UCSD-AML1 (cell line): Measurements from ENCODE around the gene CTTNBP2.
A peak's percentile ranks its signal among the peaks of the same experiment; 100 is the strongest.

Experiments
- DNase-seq: peaks from one replicate; lab custom pipeline; 2025; ENCODE audit not compliant: unreplicated experiment; lab: John Stamatoyannopoulos, UW

Gene CTTNBP2

GRCh38 chr7:117793521-117793920, 79.7 kb downstream of the CTTNBP2 start:
- no peak for DNase-seq

GRCh38 chr7:117791877-117792780, 81.1 kb downstream of the CTTNBP2 start:
- DNase-seq, result peak; percentile 63

- DNase-seq, result no peak
Observed at GRCh38 chr7:117790731-117791130, 82.5 kb downstream of the CTTNBP2 start.

- no peak for DNase-seq
Observed at GRCh38 chr7:117790251-117790650, 83.0 kb downstream of the CTTNBP2 start.

- no peak for DNase-seq
Observed at GRCh38 chr7:117785431-117785830, 87.8 kb downstream of the CTTNBP2 start.

DNA sequence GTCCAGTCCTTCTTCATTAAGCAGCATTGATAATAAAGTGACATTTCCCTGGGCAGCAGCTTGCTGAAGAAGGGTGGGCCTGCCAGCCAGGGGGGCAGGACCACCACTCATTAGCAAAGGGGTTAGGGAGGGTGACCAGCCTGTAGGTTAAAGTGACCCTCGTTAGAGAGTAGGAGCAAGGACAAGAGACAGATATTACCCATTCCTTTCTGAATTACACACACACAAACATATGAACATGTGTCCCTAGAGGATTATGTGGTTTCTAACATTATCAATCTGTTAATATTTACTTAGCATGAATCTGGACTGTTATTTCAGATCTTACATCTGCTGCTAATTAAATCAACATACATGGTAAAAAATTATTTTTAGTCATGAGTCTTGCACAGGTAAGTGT, 88.9 kb downstream of the CTTNBP2 start:
- no peak for DNase-seq

DNA sequence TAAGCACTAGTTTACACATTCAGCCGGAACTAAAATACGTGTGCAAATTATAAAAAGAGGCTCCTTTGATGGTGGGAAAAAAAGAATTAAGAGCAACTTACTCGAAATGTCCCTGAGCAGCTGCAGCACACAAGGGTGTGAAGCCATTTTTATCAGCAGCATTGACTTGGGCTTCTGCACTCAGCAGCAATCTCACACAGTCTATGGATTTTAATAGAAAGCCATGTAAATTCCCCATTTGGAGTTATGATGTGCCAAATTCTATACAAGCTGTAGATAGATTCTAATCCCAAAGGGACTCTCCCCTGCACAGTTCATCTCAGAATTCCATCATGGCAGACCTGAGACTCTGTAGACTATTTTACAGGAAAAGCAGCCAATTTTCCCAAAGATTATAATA, 90.5 kb downstream of the CTTNBP2 start:
- no peak for DNase-seq

GRCh38 chr7:117781707-117782106, 91.5 kb downstream of the CTTNBP2 start:
- no peak for DNase-seq

DNA sequence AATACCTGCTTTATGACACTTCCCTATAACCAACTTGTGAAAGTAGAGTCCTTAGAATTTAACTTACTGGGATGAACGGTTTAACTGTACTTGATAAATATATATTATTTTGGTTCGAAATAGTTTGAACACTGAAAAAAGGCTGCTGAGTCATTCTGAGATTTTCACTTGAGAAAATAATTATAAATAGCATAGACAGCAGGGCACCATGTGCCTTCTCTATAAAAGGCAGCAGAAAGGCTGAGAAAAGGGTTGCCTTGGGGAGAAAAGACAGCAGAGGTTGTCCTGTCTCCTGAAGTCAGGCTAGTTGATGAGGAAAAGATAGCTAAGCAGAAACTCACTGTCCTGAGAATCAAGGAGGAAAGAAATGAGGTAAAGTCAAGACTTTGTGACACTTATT, 92.4 kb downstream of the CTTNBP2 start:
- DNase-seq, result no peak

DNA sequence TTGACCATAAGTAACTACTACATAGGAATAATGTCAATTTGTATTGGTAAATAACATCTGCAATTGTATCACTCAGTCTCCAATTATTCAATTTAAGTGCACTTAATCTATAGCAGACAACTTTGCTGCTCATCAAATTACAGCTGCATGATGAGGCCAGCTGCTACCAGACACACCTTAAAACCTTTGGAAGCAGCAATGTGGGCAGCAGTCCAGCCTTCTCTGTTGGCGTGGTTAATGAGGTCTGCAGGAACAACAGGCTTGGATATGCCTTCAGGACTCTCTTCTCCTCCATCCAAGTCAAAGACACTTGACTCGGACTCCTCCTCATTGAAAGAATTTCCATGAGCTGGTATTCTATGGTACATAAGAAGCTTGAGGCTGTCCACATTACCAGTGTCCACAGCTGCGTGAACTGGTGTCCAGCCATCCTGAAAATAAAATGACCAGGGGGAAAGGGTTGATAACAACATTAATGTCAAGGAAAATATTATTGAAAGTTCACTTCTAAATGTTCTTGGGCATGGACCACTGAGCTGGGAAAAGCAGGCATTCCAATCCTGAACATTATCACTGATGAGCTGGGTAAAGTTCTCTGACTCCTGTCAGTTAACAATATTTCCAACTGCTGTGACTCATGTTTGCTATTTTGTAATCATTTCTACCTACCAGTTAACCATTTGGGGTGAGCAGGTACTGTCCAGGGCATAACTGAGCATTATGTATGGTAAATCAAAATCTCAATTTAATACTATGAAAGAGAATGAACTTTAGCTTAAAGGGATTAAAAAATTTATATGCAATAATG, 95.7 kb downstream of the CTTNBP2 start:
- no peak for DNase-seq

- no peak for DNase-seq
Observed at GRCh38 chr7:117776224-117776623, 97.0 kb downstream of the CTTNBP2 start.

- DNase-seq, result no peak
Observed at GRCh38 chr7:117775801-117776200, 97.4 kb downstream of the CTTNBP2 start.

GRCh38 chr7:117774943-117775342, 98.3 kb downstream of the CTTNBP2 start:
- DNase-seq, result no peak

DNA sequence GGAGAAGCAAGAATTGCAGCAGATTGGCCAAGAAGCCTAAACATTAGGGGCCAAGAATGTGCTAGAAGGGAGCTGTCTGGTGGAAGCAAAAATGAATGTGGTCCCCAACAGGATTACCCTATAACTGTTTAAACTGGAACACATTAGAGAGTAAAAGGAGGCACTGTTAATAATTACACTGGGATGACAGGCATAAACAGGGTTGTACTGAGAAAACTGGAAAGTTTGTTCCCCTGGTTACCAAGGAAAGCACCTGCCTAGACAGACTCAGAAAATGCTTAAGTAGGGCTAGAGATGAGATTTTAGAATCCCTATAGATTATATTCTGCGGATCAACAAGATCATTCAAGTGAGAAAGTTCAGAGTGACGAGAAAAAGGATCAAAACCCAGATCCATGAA, 100.8 kb downstream of the CTTNBP2 start:
- no peak for DNase-seq

DNA sequence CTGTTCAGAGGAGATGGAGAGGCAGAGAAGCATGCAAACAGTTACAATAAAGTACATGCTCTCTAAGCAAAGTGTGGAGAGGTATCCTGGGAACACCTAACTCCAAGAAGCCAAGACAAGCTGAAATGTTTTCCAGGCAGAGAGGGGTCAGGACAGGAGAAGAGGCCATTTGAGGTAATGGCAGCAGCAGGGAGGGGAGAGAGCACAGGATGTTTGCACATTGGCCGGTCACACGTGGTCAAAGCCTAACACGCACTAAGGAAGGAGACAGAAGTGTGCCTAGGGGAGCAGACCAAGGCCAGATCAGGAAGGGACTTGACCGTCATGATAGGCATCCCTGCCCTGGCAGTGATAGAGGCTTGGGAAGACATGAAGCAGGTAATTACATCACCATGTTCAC, 101.5 kb downstream of the CTTNBP2 start:
- DNase-seq, result peak; percentile 8

DNA sequence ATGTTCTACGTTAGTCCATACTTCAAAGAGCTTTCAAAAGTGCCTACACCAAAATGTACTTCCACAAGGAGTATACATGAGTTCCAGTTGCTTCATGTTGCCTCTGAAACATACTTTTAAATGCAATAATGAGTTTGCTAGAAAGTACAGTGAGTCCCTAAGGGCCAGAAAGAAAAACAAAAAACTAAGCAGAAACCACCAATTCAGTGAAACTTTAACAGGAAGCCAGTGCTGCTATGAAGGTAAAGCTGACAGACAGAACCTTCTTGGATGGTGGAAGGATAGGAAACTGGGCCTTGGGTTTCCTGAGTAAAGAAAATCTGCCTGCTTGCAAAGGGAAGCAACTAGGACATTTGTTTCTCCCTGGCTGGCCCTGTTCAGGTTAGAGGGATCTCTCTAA, 104.2 kb downstream of the CTTNBP2 start:
- DNase-seq, result no peak

- no peak for DNase-seq
Observed at GRCh38 chr7:117767951-117768350, 105.3 kb downstream of the CTTNBP2 start.

- no peak for DNase-seq
Observed at GRCh38 chr7:117766913-117767312, 106.3 kb downstream of the CTTNBP2 start.

DNA sequence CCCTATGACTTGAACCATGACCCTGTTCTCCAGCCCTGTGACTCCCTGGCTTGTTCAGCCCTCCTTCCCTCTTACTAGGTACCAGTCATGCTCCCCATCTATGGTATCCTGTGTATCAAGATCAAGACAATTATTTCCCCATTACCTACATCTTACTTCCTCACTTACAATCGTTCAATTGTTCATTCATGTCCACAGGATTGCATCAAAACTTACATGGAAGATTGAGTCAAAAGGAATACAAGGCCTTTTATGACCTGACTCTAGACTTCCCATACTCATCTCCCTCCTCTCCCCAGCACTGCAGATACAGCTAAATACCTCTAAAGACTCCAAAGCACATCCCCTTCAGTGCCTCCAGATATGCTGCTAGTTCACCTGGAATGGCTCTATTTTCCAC, 109.2 kb downstream of the CTTNBP2 start:
- DNase-seq, result no peak

- DNase-seq, result no peak
Observed at GRCh38 chr7:117762055-117762454, 111.2 kb downstream of the CTTNBP2 start.

- no peak for DNase-seq
Observed at GRCh38 chr7:117759950-117760640, 113.1 kb downstream of the CTTNBP2 start.

- DNase-seq, result no peak
Observed at GRCh38 chr7:117757440-117757839, 115.8 kb downstream of the CTTNBP2 start.
